Measurements from ENCODE around the gene GNAO1. TPM values are rescaled to one million over a fixed set of nuclear protein-coding genes. Genes with fewer than 3 reads are reported as not detected.

The GNAO1 gene
- total RNA-seq, 1 experiment from 2014 or later = not detected

DNA sequence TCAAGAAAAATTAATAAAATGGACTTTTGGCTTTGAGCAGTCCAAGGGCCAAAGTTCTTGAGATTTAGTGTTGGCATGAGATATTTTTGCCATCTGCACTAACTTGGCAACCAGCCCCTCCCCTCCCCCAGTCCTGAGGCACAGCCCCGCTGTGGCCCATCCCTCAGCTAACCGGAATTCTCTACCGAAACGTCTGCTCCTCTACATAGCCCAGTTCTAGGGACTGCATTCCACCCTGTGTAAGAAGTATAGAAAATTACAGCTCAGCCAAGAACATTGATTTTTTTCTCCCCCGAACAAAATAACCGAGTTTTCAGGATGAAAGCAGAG, 136.6 kb downstream of the GNAO1 start:
- Histone ChIP-seq H3K27ac (ENCODE audit: low read depth, low read length, poor library complexity, severe bottlenecking) (no peak overlapping the region), H3K4me1 (ENCODE audit: insufficient read depth, low read length, poor library complexity, severe bottlenecking) (no peaks in the 10 kb centered on the region), H3K4me3 (ENCODE audit: low read depth, low read length, poor library complexity, severe bottlenecking) (no peak overlapping the region), H3K9me3 (ENCODE audit: low read depth, low read length, poor library complexity, severe bottlenecking) (no peaks in the 10 kb centered on the region), H3K27me3 (replicated peaks; ENCODE audit: insufficient read depth, low read depth, low read length, poor library complexity) (no peaks in the 10 kb centered on the region), H3K36me3 (ENCODE audit: insufficient read depth, low read length, poor library complexity, severe bottlenecking) (no peaks in the 10 kb centered on the region)
- intact Hi-C loops (cut with micrococcal nuclease; ENCODE audit: unreplicated experiment) = no loop called here
- CTCF ChIA-PET = no interaction called here
- no peak for DNase-seq (ENCODE audit: low spot score)
- no TSS peak for BruUV-seq (replicated peaks)
- TF ChIP-seq, protein P1, sequence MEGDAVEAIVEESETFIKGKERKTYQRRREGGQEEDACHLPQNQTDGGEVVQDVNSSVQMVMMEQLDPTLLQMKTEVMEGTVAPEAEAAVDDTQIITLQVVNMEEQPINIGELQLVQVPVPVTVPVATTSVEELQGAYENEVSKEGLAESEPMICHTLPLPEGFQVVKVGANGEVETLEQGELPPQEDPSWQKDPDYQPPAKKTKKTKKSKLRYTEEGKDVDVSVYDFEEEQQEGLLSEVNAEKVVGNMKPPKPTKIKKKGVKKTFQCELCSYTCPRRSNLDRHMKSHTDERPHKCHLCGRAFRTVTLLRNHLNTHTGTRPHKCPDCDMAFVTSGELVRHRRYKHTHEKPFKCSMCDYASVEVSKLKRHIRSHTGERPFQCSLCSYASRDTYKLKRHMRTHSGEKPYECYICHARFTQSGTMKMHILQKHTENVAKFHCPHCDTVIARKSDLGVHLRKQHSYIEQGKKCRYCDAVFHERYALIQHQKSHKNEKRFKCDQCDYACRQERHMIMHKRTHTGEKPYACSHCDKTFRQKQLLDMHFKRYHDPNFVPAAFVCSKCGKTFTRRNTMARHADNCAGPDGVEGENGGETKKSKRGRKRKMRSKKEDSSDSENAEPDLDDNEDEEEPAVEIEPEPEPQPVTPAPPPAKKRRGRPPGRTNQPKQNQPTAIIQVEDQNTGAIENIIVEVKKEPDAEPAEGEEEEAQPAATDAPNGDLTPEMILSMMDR (conservative IDR thresholded peaks at IDR 0.05; ENCODE audit: low read depth, low read length) = no peak
- TF ChIP-seq EZH2 (IDR thresholded peaks at IDR 0.05; ENCODE audit: borderline replicate concordance, low read depth, low read length, poor library complexity, severe bottlenecking) = no peak
- POLR2A ChIA-PET (ENCODE audit: low non-redundant PET) = no interaction called here

DNA sequence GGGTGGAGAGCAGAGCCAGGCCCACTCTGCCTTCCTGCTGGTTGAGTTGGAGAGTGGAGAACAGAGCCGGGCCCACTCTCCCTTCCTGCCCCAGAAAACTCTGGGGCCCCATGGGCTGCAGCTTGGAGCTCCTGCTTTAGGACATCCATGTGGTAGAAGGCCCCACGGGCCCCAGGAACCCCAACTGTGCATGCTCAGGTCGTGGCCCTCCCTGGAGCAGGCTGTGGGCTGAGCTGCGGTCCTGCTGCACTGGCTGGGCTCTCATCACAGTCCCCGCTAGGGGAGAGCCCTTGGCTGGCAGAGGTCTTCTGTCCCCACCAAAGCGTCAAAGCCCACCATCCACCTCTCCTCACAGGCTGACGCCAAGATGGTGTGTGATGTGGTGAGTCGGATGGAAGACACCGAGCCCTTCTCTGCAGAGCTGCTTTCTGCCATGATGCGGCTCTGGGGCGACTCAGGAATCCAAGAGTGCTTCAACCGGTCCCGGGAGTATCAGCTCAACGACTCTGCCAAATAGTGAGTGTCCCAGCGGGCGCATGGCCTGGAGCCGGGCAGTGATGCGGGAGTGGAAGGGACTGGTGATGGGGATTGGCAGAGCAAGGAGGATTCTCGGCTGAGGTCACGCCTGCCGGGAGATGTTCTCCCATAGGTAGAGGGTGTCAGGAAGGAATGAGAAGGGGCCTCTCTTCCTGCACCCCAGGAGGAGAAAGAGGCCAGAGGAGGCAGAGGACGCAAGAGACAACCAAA, 137.2 kb downstream of the GNAO1 start:
- intact Hi-C loops (cut with micrococcal nuclease; ENCODE audit: unreplicated experiment) = no loop called here
- Histone ChIP-seq H3K4me3 (ENCODE audit: low read depth, low read length, poor library complexity, severe bottlenecking) (no peak overlapping the region), H3K4me1 (ENCODE audit: insufficient read depth, low read length, poor library complexity, severe bottlenecking) (no peaks in the 10 kb centered on the region), H3K27ac (ENCODE audit: low read depth, low read length, poor library complexity, severe bottlenecking) (no peak overlapping the region), H3K27me3 (replicated peaks; ENCODE audit: insufficient read depth, low read depth, low read length, poor library complexity) (no peaks in the 10 kb centered on the region), H3K36me3 (ENCODE audit: insufficient read depth, low read length, poor library complexity, severe bottlenecking) (no peaks in the 10 kb centered on the region), H3K9me3 (ENCODE audit: low read depth, low read length, poor library complexity, severe bottlenecking) (no peaks in the 10 kb centered on the region)
- DNase-seq (ENCODE audit: low spot score) = no peak
- BruUV-seq (replicated peaks) = no TSS peak
- TF ChIP-seq EZH2 (IDR thresholded peaks at IDR 0.05; ENCODE audit: borderline replicate concordance, low read depth, low read length, poor library complexity, severe bottlenecking) = no peak
- TF ChIP-seq, protein P1 (conservative IDR thresholded peaks at IDR 0.05; ENCODE audit: low read depth, low read length) = no peak
- ChIA-PET POLR2A (ENCODE audit: low non-redundant PET) (interaction anchor here (0.6 kb wide), 1 partner anchor 47 kb away, joined by 6 read pairs; no protein-coding TSS in a partner anchor), CTCF (no interaction called here)

DNA sequence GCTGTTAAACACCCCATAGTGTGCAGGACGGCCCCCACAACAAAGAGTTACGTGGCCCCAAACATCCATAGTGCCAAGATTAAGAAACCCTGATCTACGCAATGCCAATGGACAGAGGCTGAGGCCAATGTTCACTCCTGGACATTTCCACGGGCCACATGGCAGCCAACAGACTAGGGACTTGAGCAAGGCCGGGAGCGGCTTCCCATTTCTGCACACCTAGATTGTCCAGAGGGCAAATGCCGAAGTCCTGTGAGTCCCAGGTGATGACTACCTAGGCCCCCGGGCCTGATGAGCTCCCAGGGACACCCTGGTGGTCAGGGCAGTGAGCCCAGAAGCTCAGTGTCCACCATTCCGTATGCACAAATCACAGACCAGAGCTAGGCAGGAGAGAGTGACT, 138.6 kb downstream of the GNAO1 start:
- Histone ChIP-seq H3K27me3 (replicated peaks; ENCODE audit: insufficient read depth, low read depth, low read length, poor library complexity) (no peaks in the 10 kb centered on the region), H3K36me3 (ENCODE audit: insufficient read depth, low read length, poor library complexity, severe bottlenecking) (no peaks in the 10 kb centered on the region), H3K4me1 (ENCODE audit: insufficient read depth, low read length, poor library complexity, severe bottlenecking) (no peaks in the 10 kb centered on the region), H3K9me3 (ENCODE audit: low read depth, low read length, poor library complexity, severe bottlenecking) (no peaks in the 10 kb centered on the region), H3K27ac (ENCODE audit: low read depth, low read length, poor library complexity, severe bottlenecking) (no peak overlapping the region), H3K4me3 (ENCODE audit: low read depth, low read length, poor library complexity, severe bottlenecking) (no peak overlapping the region)
- POLR2A ChIA-PET (ENCODE audit: low non-redundant PET) = interaction anchor here (0.5 kb wide), 1 partner anchor 13 kb away, joined by 3 read pairs; no protein-coding TSS in a partner anchor
- DNase-seq (ENCODE audit: low spot score) = no peak
- TF ChIP-seq, protein P1 (conservative IDR thresholded peaks at IDR 0.05; ENCODE audit: low read depth, low read length) = no peak
- no peak for TF ChIP-seq EZH2 (IDR thresholded peaks at IDR 0.05; ENCODE audit: borderline replicate concordance, low read depth, low read length, poor library complexity, severe bottlenecking)
- intact Hi-C loops (cut with micrococcal nuclease; ENCODE audit: unreplicated experiment) = no loop called here
- CTCF ChIA-PET = interaction anchor here (0.8 kb wide), 1 partner anchor 372 kb away, joined by 3 read pairs; no protein-coding TSS in a partner anchor
- BruUV-seq (replicated peaks) = no TSS peak
